AG09319 (cell line): ENCODE measurements around the gene NPHS1.
"Not testable (repeated sequence)": the region's sequence is repeated elsewhere in the genome, so short reads cannot be mapped to it uniquely, and the experiment has no call there.

Experiments used
- DNase-seq: peaks from one replicate; pipeline ENCODE4 v3.0.0-alpha.2; 2010; ENCODE audit warnings: low read depth; ENCODE audit errors: extremely low read depth
- TF ChIP-seq, protein P1 (sequence below): IDR thresholded peaks from 2 replicates; pipeline ENCODE4 v1.5.1; 2011; ENCODE audit warnings: low read depth, mild to moderate bottlenecking, inconsistent platforms, low read length, moderate library complexity

Gene NPHS1

DNA sequence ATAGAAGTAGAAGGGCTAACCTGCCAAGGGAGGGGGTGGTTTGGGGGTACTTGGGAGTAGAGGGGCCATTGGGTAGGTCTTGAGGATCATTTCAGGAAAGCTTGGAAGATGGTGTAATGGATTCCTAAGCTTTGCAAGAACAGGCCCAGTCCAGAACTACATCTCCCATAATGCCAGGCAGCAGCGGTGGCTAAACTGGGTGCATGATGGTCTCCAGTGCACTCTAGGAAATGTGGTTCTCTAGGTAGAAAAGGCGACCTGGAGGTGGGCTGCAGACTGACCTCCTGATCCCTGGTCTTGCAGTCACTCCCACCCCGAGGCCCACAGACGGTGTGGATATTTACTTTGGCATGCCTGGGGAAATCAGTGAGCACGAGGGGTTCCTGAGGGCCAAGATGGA is 19.9 kb upstream of the NPHS1 start:
- TF ChIP-seq, protein P1, sequence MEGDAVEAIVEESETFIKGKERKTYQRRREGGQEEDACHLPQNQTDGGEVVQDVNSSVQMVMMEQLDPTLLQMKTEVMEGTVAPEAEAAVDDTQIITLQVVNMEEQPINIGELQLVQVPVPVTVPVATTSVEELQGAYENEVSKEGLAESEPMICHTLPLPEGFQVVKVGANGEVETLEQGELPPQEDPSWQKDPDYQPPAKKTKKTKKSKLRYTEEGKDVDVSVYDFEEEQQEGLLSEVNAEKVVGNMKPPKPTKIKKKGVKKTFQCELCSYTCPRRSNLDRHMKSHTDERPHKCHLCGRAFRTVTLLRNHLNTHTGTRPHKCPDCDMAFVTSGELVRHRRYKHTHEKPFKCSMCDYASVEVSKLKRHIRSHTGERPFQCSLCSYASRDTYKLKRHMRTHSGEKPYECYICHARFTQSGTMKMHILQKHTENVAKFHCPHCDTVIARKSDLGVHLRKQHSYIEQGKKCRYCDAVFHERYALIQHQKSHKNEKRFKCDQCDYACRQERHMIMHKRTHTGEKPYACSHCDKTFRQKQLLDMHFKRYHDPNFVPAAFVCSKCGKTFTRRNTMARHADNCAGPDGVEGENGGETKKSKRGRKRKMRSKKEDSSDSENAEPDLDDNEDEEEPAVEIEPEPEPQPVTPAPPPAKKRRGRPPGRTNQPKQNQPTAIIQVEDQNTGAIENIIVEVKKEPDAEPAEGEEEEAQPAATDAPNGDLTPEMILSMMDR: no peak
- no peak for DNase-seq

DNA sequence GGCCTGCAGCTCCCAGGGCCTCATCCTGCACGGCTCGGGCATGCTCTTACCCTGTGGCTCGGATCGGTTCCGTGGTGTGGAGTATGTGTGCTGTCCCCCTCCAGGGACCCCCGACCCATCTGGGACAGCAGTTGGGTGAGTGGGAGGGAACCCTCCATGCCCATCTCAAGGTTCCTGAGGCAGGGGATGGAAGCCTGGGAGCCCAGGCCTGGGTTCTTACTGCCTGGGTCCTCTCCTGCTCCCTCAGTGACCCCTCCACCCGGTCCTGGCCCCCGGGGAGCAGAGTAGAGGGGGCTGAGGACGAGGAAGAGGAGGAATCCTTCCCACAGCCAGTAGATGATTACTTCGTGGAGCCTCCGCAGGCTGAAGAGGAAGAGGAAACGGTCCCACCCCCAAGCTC is 19.3 kb upstream of the NPHS1 start:
- no peak for DNase-seq
- TF ChIP-seq, protein P1: no peak

DNA sequence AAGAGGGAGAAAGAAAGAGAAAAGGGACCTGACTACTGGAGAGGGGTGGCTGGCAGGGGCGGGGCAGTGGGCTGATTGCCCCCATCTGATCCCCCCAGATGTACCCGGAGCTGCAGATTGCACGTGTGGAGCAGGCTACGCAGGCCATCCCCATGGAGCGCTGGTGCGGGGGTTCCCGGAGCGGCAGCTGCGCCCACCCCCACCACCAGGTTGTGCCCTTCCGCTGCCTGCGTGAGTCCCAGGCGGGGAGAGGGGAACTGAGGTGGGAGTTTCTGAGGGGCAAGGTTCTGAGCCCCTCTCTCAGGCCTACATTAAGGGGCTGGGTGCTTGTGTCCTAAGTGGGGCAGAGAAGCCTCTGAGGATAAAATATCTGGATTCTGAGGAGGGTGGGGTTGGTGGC is 18.5 kb upstream of the NPHS1 start:
- TF ChIP-seq, protein P1: no peak
- no peak for DNase-seq

DNA sequence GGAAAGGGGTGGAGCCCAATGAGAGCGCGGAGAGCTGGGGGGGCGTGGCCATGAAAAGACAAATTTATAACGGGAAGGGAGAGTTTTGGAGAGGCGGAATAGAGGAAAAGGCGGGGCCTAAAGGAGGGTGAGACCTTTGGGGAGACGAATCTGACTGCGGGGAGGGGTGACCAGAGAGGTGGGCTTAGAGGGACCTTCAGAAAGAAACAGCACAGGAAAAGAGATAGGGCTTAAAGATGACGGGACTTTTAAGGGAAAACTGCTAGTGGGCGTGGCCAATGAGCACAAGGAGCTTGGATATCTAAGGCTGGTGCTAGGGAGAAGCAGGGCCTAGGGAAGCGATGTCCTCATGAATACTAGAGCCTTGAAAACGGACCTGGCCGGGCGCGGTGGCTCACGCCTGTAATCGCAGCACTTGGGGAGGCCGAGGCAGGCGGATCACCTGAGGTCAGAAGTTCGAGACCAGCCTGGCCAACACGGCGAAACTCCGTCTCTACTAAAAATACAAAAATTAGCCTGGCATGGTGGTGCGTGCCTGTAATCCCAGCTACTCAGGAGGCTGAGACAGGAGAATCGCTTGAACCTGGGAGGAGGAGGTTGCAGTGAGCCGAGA is 17.9 kb upstream of the NPHS1 start:
- not testable (repeated sequence) for DNase-seq

DNA sequence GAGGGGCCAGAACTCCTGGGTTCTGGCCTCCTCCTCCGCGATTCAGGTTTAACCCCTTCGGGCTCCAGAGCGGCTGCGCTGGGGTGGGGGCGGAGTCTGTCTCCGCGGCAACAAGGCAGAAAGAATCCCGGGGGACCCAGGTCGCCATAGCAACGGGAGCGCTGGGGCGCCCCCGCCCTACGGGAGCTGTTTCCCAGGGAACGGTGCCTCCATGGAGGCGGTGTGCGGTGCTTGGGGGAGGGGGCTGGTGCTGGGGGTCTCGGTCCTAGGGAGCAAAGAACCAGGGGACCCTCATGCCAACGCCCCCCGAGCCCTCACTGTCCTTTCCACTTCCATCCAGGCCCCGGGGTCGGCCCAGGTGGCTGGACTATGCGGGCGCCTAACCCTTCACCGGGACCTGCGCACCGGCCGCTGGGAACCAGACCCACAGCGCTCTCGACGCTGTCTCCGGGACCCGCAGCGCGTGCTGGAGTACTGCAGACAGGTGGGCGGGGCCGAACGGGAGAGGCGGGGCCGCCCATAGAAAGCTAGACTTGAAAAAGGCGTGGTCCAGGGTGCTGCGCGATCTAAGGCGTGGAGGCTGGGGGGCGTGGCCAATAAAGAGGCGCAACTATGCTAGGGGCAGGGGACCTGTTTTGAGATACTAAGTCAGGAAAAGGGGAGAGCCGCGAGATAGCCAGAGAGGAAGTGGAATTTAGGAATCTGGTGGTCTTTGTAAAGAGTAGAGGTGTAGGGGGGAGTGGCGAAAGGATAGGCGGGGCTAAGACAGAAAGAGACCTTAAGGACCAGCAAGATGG is 17.2 kb upstream of the NPHS1 start:
- DNase-seq: no peak
- TF ChIP-seq, protein P1: no peak

DNA sequence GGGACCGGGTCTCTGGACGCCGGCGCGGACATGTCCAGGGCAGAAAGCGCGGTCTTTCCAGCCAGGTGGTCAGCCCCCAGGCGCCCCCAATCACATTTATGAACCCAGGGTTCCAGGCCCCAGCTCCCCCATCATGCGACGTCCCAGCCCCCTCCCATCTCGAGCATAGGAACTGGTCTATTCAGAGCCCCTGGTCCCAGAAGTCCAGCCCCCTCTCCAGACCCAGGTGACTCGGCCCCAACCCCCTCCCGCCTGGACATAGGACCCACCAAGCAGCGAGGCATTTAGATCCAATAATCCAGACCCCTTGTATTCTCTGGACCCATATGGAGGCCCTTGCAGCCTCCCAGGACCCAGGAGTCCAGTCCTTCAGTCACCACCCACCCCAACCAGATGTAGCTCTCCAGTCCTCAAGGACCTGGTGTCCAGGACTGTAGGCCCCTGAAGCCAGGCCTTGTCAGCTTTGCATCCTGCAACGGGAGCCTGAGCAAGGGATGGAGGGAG is 16.6 kb upstream of the NPHS1 start:
- no peak for DNase-seq
- TF ChIP-seq, protein P1: no peak

DNA sequence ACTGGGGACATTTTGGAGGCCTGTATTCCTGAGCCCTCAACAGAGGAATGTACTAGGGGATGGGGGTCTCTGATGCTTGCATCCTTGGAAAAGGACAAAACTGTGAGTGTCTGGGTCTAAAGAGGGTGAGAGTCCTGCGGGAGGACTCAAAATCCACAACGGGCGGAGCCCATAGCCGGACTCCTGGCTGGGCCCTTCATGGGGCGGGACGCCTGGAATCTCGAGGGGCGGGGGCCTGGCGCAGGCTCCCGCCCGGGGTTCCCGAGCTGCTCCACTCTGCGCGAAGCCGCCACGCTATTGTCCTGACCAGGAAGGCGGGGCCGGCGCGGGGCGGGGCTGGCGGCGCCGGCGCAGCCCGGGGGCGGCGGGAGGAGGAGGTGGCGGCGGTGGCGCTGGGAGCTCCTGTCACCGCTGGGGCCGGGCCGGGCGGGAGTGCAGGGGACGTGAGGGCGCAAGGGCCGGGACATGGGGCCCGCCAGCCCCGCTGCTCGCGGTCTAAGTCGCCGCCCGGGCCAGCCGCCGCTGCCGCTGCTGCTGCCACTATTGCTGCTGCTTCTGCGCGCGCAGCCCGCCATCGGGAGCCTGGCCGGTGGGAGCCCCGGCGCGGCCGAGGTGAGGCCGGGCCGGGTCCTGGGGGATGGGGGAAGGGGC is 16.0 kb upstream of the NPHS1 start, which contains the start of gene APLP1:
APLP1 (plus strand) TSS at position 403 of the 651 bp plus-strand sequence; CDS start at position 466, 63 bp downstream.
- TF ChIP-seq, protein P1: no peak
- DNase-seq: no peak
